ENCODE data around the gene SPI1.
A peak's percentile ranks its signal among the peaks of the same experiment; 100 is the strongest.

SPI1 gene

GRCh38 chr11:47356129-47356997 lies 22.0 kb downstream of the SPI1 start:
- DNase-seq, result no peak

- DNase-seq, result no peak
Measured at GRCh38 chr11:47355283-47356128, 22.8 kb downstream of the SPI1 start.

GRCh38 chr11:47354913-47355282 lies 23.4 kb downstream of the SPI1 start:
- no peak for DNase-seq

GRCh38 chr11:47353978-47354774 lies 24.2 kb downstream of the SPI1 start:
- no peak for DNase-seq

GRCh38 chr11:47352556-47352955 lies 25.8 kb downstream of the SPI1 start, which contains the start of gene MYBPC3:
MYBPC3 (minus strand) TSS chr11:47352702; CDS start chr11:47352647, 55 bp downstream.
- DNase-seq, result no peak

- DNase-seq, result no peak
Measured at GRCh38 chr11:47351156-47352126, 26.9 kb downstream of the SPI1 start.

- no peak for DNase-seq
Measured at GRCh38 chr11:47350315-47350714, 28.0 kb downstream of the SPI1 start.

GRCh38 chr11:47349521-47350095 lies 28.7 kb downstream of the SPI1 start:
- no peak for DNase-seq

- peak; percentile 20 for DNase-seq
Measured at GRCh38 chr11:47348859-47349258, 29.5 kb downstream of the SPI1 start.

- DNase-seq, result no peak
Measured at GRCh38 chr11:47348131-47348802, 30.1 kb downstream of the SPI1 start.

- DNase-seq, result no peak
Measured at GRCh38 chr11:47347137-47347536, 31.2 kb downstream of the SPI1 start.

- no peak for DNase-seq
Measured at GRCh38 chr11:47345890-47346563, 32.3 kb downstream of the SPI1 start.

- no peak for DNase-seq
Measured at GRCh38 chr11:47342854-47343253, 35.5 kb downstream of the SPI1 start.

- no peak for DNase-seq
Measured at GRCh38 chr11:47342036-47342803, 36.1 kb downstream of the SPI1 start.

- DNase-seq, result no peak
Measured at GRCh38 chr11:47340980-47341775, 37.2 kb downstream of the SPI1 start.

- no peak for DNase-seq
Measured at GRCh38 chr11:47340010-47340409, 38.3 kb downstream of the SPI1 start.

- DNase-seq, result no peak
Measured at GRCh38 chr11:47338396-47339241, 39.7 kb downstream of the SPI1 start.

Measured in CD4-positive, alpha-beta T cell treated with Interleukin-17A for 4 hours (primary cell).